Glomerular visceral epithelial cell (primary cell): ENCODE data around the gene FOSL2.

Source experiments
- DNase-seq: peaks from one replicate; pipeline ENCODE4 v3.0.0-alpha.2; 2016; ENCODE audit errors: extremely low spot score

FOSL2 gene

DNA sequence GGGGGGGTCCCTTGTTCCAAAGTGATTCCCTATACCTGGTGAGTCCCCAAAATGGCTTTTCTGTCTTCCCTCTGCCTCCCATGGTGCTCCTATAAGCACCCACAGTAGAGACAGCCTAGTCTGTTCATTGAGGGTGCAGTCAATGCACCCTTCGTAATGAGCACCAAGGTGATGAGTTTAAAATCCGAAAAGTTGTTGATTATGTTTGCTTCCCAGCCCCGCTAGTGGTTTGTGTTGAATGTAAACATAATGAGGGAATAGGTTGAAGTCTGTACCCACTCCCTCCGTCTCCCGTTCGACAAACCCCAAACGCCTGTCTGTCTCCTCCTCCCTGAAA, 2.3 kb downstream of the FOSL2 start:
- DNase-seq = no peak

GRCh38 chr2:28395334-28396061, 2.8 kb downstream of the FOSL2 start:
- no peak for DNase-seq

GRCh38 chr2:28397043-28397381, 4.4 kb downstream of the FOSL2 start:
- no peak for DNase-seq

GRCh38 chr2:28398101-28398834, 5.6 kb downstream of the FOSL2 start:
- DNase-seq = peak; percentile 69

DNA sequence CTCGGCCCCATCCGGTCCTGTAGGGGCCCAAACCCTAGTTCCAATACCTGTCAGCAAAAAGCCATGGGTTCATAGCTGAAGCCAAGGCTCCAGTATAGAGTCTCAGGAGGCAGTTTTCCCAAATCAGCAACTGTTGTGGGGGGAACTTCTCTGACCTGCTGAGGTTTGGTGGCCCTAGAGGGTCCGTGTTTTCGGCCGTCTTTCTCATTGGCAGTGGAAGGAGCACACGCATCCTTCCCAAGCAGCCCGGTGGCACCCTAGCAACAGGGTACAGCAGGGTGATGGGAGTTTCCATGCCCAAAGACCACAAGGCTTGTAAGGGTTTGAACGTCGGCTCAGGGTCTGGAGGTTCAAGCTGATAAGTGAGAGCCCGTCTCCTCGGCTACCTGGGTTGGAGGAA, 6.6 kb downstream of the FOSL2 start:
- DNase-seq = peak; percentile 16

- DNase-seq = peak; percentile 46
Measured at GRCh38 chr2:28399956-28400355, 7.3 kb downstream of the FOSL2 start.

- DNase-seq = peak; percentile 9
Measured at GRCh38 chr2:28400419-28400818, 7.8 kb downstream of the FOSL2 start.

DNA sequence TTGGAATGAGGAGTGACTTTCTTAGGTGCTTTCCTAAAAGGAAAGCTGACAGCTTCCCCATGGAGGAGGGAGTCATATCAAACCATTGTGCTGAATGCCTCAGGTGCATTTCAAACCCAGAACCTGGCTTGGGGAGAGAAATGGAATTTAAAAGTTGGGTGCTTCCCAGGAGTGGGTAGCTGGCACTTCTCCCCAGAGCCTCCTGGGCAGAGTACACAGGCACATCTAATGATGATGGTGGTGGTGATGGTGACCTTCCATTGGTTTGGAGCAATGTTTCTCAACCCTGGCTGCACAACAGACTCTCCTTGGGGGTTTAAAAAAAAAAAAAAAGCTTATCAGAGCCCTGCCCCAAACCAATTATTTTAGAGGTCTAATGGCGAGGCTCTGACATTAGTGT, 8.3 kb downstream of the FOSL2 start:
- DNase-seq = no peak

GRCh38 chr2:28401411-28401810, 8.8 kb downstream of the FOSL2 start:
- DNase-seq = no peak

DNA sequence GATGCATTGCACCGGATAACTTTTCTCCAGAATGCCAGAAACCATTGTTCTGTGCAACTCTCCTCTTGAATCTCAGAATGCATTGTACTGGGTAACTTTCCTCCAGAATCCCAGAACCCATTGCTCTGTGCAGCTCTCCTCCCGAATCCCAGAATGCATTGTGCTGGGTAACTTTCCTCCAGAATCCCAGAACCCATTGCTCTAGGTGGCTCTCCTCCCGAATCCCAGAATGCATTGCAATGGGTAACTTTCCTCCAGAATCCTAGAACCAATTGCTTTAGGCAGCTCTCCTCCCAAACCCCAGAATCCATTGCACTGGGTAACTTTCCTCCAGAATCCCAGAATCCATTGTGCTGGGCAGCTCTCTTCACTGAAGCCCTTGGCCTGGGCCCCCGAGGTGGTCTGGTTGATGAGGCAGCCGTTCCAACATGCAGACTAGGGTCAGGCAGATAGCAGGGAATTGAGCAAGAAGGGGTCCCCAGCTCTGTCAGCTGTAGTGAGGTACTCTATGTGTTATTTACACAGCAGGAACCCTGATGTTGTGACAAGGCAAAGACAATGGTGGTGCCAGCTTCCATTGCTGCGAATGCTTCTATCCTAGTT, 9.4 kb downstream of the FOSL2 start:
- DNase-seq = no peak

GRCh38 chr2:28403370-28403956, 10.8 kb downstream of the FOSL2 start:
- peak; percentile 62 for DNase-seq

GRCh38 chr2:28404086-28404485, 11.4 kb downstream of the FOSL2 start:
- no peak for DNase-seq

DNA sequence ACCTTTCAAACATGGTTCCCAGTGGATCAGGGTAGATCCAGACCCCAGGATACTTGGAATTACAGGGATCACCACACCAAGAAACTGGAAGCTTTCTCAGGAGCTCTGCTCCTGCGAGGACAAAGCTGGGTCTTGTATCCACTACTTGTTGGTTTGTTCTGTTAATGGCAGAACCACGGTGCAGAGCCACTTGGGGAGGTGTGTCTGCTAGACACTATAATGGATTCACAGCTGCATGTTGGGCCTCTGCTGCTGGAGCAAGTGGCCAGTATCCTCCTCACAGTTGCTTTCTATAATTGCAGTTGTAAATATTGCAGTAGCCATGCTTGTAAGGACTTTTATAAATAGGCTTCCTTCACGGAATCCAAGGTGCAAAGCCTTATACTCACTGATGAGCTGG, 12.9 kb downstream of the FOSL2 start:
- DNase-seq = no peak

GRCh38 chr2:28406276-28407096, 13.8 kb downstream of the FOSL2 start:
- DNase-seq = peak; percentile 88

DNA sequence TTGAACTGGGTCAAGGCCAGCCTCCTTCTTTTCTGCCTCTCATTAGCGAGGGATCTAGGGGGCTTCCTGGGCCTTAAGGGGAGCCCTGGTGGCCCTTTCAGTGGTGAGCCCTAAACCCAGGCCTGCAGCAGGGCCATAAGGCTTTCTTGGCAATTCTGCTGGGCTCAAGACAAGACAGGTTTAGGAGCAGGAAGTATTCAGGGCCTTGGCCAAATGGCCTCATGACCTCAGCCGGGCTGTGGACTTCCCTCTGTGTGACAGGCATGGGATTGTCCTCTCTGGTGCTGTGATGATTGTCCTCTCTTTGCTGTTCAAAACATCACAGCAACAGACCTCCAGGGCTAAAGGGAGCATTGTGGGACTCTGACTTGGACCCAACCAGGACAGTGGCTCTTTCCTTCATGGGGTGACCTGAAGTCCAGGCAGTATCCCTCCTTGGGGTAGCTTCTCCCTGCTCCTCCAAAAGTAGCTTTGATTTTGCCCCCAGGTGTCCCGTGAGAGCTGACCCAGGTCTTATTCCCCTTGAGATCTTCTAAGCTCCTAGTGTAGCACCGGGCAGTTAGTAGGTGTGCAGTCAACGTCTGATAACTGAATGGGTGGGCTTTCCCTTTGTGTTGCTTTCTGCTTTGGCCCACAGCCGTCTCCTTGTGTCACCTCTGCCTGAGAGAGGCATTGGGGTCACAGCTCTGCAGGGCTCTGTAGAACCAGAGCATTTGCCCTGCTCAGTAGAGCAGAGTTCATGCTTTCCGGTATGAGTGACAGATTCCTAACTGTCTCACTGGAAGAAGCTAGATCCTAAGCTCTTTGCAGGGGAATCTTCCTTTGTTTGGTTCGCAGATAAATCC, 14.7 kb downstream of the FOSL2 start:
- DNase-seq = no peak

GRCh38 chr2:28407976-28408690, 15.5 kb downstream of the FOSL2 start:
- no peak for DNase-seq

DNA sequence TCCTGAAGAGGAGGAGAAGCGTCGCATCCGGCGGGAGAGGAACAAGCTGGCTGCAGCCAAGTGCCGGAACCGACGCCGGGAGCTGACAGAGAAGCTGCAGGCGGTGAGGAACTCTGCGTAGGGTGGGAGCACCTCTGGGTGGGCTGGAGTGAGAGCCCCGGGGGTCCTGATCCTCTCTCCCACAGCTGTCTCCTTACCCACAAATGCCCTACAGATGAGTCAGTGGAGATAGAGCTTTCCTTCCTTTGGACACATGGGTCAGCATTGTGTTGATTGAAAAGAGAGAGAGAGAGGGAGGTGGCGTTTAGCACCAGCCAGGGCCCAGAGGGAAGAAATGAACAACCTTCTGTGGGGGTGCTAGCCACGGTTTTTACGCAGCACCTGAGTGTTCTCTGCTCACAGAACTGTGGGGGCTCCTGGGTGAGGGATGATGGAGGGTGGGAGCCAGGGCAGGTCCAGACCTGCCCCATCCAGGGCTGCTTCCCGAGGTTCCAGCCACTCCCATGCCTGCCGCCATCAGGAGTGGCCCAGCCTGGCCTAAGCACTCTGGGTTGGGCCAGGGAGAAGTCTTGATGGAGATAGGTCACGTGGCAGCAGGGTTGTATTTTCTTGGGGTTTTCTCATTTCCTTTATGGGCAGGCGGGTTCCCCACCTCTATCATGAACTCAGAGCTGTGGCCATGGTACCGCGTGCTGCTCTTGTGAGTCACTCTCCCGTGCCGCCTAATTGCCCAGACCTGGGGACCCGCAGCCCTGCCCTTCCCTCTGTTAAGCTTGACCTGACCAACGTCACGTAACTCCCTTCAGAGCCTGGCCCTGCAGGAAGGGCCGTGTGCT, 16.3 kb downstream of the FOSL2 start:
- peak; percentile 98 for DNase-seq

- no peak for DNase-seq
Measured at GRCh38 chr2:28411166-28411755, 18.6 kb downstream of the FOSL2 start.

GRCh38 chr2:28411956-28412609, 19.4 kb downstream of the FOSL2 start:
- DNase-seq = no peak
